ENCODE measurements around the gene SYNDIG1. TPM values are rescaled to one million over a fixed set of nuclear protein-coding genes. Genes with fewer than 3 reads are reported as not detected.
A peak's percentile ranks its signal among the peaks of the same experiment; 100 is the strongest.

Gene SYNDIG1
- total RNA-seq, 4 donors from 2014 or later = 0.45 TPM; not detected in 3

DNA sequence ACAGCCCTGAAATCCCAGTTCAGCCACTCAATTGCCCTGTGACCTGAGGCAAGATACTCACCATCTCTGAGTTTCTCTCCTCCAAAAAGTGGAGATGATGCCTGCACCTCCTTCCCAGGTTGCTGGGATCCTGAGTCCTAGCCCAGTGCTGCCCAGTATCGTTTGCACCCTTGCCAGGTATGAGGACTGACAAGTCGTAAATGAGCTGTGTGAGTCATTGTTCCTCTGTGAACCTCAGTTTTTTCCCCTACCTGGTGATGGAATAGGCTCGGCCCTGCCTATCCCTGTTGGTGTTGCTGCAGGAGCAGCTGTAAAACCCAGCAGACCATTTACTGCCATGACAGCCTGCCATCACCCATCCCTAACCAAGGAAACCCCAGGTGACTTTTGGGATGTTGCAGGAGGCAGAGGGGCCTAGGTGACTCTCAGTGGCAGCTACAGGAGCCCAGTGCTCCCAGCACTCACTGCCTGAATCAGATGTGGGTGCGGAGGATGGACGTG is 229.3 kb downstream of the SYNDIG1 start:
- WGBS, 2 donors = 68 to 83% methylated on average over 5 of the region's 5 CpGs
- intact Hi-C loops (cut with DNase I; ENCODE audit: low total_unique reads) = no loop called here
- TF ChIP-seq, protein P1, sequence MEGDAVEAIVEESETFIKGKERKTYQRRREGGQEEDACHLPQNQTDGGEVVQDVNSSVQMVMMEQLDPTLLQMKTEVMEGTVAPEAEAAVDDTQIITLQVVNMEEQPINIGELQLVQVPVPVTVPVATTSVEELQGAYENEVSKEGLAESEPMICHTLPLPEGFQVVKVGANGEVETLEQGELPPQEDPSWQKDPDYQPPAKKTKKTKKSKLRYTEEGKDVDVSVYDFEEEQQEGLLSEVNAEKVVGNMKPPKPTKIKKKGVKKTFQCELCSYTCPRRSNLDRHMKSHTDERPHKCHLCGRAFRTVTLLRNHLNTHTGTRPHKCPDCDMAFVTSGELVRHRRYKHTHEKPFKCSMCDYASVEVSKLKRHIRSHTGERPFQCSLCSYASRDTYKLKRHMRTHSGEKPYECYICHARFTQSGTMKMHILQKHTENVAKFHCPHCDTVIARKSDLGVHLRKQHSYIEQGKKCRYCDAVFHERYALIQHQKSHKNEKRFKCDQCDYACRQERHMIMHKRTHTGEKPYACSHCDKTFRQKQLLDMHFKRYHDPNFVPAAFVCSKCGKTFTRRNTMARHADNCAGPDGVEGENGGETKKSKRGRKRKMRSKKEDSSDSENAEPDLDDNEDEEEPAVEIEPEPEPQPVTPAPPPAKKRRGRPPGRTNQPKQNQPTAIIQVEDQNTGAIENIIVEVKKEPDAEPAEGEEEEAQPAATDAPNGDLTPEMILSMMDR (IDR thresholded peaks at IDR 0.05) = no peak
- no peak for TF ChIP-seq POLR2A (IDR thresholded peaks at IDR 0.05)
- no peak overlapping the region for H3K4me3 ChIP-seq (ENCODE audit: low read depth, poor library complexity, severe bottlenecking)
- DNase-seq (ENCODE audit: low spot score in 2 of 2) = peak; percentile 1 to 57

- 80 to 84% methylated on average over 8 of the region's 8 CpGs for WGBS, 2 donors
- intact Hi-C loops (cut with DNase I; ENCODE audit: low total_unique reads) = no loop called here
- peak; percentile 6 to 79 for DNase-seq (ENCODE audit: low spot score in 2 of 2)
- no peak for TF ChIP-seq POLR2A (IDR thresholded peaks at IDR 0.05)
- TF ChIP-seq, protein P1 (IDR thresholded peaks at IDR 0.05) = no peak
- no peak overlapping the region for H3K4me3 ChIP-seq (ENCODE audit: low read depth, poor library complexity, severe bottlenecking)
Observed at GRCh38 chr20:24699321-24700165, 230.1 kb downstream of the SYNDIG1 start.

DNA sequence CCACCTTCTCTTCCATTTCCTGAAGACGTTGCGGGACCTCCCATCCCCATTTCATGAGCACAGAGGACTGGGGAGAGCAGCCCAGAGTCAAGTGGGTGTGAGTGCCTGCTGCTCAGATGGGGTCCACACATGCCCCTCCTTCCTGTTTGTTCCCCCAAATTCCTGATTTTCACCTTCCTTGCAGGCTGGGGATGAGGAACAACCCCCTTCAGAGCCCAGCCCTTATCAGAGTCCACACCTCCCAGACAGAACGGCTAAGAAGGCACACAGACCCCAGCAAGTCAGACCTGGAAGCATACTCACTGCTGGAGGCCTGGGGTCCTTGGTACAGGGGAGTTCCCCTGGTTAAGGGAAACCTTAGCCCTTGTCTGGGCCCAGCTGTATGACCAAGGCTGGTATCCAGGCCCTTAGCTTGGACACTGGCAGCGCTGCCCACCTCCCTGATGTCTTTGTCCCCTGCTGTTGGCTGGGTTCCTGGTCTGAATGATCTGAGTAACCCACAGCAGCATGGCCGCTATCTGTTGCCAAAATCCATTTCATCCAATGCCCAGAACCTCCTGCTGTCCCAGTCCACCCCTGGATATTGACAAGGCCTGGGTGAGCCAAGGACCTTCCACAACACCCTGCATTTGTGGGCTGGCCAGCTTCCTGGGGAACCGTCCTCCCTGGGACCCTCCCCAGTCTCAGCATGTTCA is 230.9 kb downstream of the SYNDIG1 start:
- WGBS, 2 donors = 86% methylated on average over 6 of the region's 6 CpGs
- intact Hi-C loops (cut with DNase I; ENCODE audit: low total_unique reads) = no loop called here
- TF ChIP-seq POLR2A (IDR thresholded peaks at IDR 0.05) = no peak
- TF ChIP-seq, protein P1 (IDR thresholded peaks at IDR 0.05) = no peak
- DNase-seq (ENCODE audit: low spot score in 2 of 2) = peak; percentile 6 to 62
- H3K4me3 ChIP-seq (ENCODE audit: low read depth, poor library complexity, severe bottlenecking) = no peak overlapping the region

DNA sequence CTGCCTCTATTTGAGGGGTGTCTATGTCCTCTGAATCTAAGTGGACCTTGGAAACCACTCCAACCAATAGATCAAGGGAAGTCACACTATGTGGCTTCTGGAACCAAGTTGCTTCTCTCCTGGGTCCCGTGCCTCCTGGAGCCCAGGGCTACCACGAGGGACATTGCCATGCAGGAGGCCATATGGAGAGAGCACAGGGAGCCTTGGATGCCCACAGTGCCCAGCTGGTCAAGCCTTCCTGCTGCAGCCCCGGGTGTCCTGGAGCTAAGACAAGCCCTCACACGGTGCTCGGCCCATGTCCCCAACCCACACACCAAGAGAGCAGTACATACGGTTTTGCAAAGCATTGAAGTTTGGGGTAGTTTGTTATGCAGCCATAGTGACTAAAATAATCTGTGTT is 231.6 kb downstream of the SYNDIG1 start:
- 84 to 87% methylated on average over 6 of the region's 6 CpGs for WGBS, 2 donors
- no peak for TF ChIP-seq POLR2A (IDR thresholded peaks at IDR 0.05)
- TF ChIP-seq, protein P1 (IDR thresholded peaks at IDR 0.05) = no peak
- DNase-seq (ENCODE audit: low spot score in 2 of 2) = peak; percentile 1 to 73
- no peak overlapping the region for H3K4me3 ChIP-seq (ENCODE audit: low read depth, poor library complexity, severe bottlenecking)
- intact Hi-C loops (cut with DNase I; ENCODE audit: low total_unique reads) = no loop called here

DNA sequence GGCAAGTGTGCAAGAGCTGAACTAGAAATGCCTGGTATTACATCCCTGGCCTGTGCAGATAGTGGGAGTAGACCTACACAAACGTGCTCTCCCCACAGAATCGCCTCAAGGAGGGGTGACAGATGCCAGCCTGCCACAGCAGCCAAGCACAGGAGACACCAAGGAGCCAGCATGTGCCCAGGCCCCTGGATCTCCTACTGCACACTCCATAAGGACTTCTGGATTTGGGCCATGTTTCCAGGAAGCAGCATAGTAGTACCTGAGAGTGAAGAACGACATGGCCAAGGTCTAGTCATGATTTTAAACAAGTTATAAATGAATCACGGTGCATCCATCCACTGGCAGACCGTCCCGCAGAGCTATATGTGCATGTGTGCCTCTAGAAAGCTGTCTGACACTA is 232.2 kb downstream of the SYNDIG1 start:
- H3K4me3 ChIP-seq (ENCODE audit: low read depth, poor library complexity, severe bottlenecking) = no peak overlapping the region
- peak; percentile 1 to 20 for DNase-seq (ENCODE audit: low spot score in 2 of 2)
- WGBS, 2 donors = 64 to 69% methylated on average over 6 of the region's 6 CpGs
- intact Hi-C loops (cut with DNase I; ENCODE audit: low total_unique reads) = no loop called here
- TF ChIP-seq POLR2A (IDR thresholded peaks at IDR 0.05) = no peak
- TF ChIP-seq, protein P1 (IDR thresholded peaks at IDR 0.05) = no peak

Data from lower leg skin (tissue), 4 donors.